Erythroblast (primary cell): ENCODE measurements around the gene SRSF5.

ENCODE experiments used
- GATA1 ChIP-seq: IDR thresholded peaks from 2 replicates; pipeline ENCODE4 v1.6.1; 2011; ENCODE audit warnings: low read depth, mild to moderate bottlenecking, control low read depth, low read length, moderate library complexity
- POLR2A ChIP-seq: IDR thresholded peaks from 2 replicates; pipeline ENCODE4 v1.6.1; 2011; ENCODE audit warnings: mild to moderate bottlenecking, low read length

- TF ChIP-seq POLR2A = no peak
- no peak for TF ChIP-seq GATA1
Observed at GRCh38 chr14:69789118-69789640, 22.2 kb downstream of the SRSF5 start.
